Subcutaneous adipose tissue (tissue), 4 donors: ENCODE measurements around the gene MORC1. TPM values are rescaled to one million over a fixed set of nuclear protein-coding genes. Genes with fewer than 3 reads are reported as not detected.

Source experiments
- small RNA-seq: library from RNA; depleted of rRNA; stranded (forward); fragments of <200 nt; gene quantifications from one replicate; pipeline ENCODE3, GENCODE V24; 2016
- total RNA-seq, 4 donors: library from RNA; depleted of rRNA; stranded (reverse); fragments of >200 nt; gene quantifications; one replicate each; pipeline ENCODE4 v1.1.0, GENCODE V29; 2016

The MORC1 gene
- total RNA-seq, 4 donors from 2014 or later = 0.17 TPM; not detected in 3

Small RNAs within 50 kb of the gene (small RNA-seq; reads per million reads assigned to genes)
- not detected for gene RF00012

Other genes starting within 250 kb of the MORC1 start
- not detected for gene GUCA1C, start 164.3 kb downstream of the MORC1 start, total RNA-seq
- gene C3orf85, start 18.6 kb upstream of the MORC1 start, total RNA-seq = not detected
- not detected for gene DPPA2, start 198.4 kb upstream of the MORC1 start, total RNA-seq
- gene DPPA4, start 219.4 kb upstream of the MORC1 start, total RNA-seq = not detected